HCT116 (cell line): ENCODE measurements around the gene CPNE9. TPM values are rescaled to one million over a fixed set of nuclear protein-coding genes. Genes with fewer than 3 reads are reported as not detected.

Experiments used
- ATAC-seq: fragments of 200-7000 bp; cut with Tn5 transposase; 2 replicates; pipeline ENCODE4 v1.9.1; 2020; ENCODE audit warnings: mild to moderate bottlenecking, moderate library complexity
- BruUV-seq: library from RNA; stranded (reverse); fragments of 400-500 nt; replicated peaks from 2 replicates; lab custom pipeline; 2021; lab: Mats Ljungman, UMichigan
- CTCF ChIA-PET: fragments of 300-600 bp; sonication (Branson Sonifier 250); formaldehyde crosslinking; loops from one replicate; lab custom pipeline; 2021; ENCODE audit warnings: antibody characterized with exemption; lab: Charles Lee
- POLR2A ChIA-PET: fragments of 300-600, 350-600 bp; sonication (Branson Sonifier 250); formaldehyde crosslinking; loops from one replicate; lab custom pipeline; 2021; ENCODE audit warnings: antibody characterized with exemption; lab: Charles Lee
- RAD21 ChIA-PET, 2 experiments: fragments of 300-600 bp; sonication (Branson Sonifier 250); formaldehyde crosslinking; loops; one replicate each; lab custom pipeline; 2023; ENCODE audit warnings: low total read pairs in 2 of 2; ENCODE audit not compliant: uncharacterized antibody in 2 of 2, unreplicated experiment in 2 of 2, low non-redundant PET in 1 of 2; lab: Charles Lee
- DNase-seq: peaks from one replicate; pipeline ENCODE4 v3.0.0-alpha.2; 2010; ENCODE audit warnings: low read depth, low spot score
- H2AFZ ChIP-seq: fragments of 200-600 bp; shearing (Covaris generic), sonication (generic); 2 replicates; pipeline ENCODE4 v1.6.1; 2017; ENCODE audit warnings: low read depth, mixed run types, mixed read lengths, antibody characterized with exemption, low read length; ENCODE audit not compliant: poor library complexity, severe bottlenecking
- H3K27ac ChIP-seq: 2 replicates; pipeline ENCODE4 v1.5.1; 2012; ENCODE audit warnings: low read depth, low read length
- H3K27me3 ChIP-seq: fragments of 200-600 bp; sonication (generic); 2 replicates; pipeline ENCODE4 v1.6.1; 2016; ENCODE audit warnings: mixed run types, low read length, mixed read lengths; ENCODE audit not compliant: insufficient read depth
- H3K36me3 ChIP-seq, 2 experiments: fragments of 200-500 bp in 1 of 2; fragments of 200-600 bp in 1 of 2; sonication (Bioruptor generic) in 1 of 2; sonication (generic) in 1 of 2; 2 replicates each; pipeline versions ENCODE4 v1.5.1 to v1.6.1; 2014 to 2016; ENCODE audit warnings: low read length in 2 of 2, inconsistent platforms in 1 of 2, mixed read lengths in 1 of 2, mixed run types in 1 of 2; ENCODE audit not compliant: insufficient read depth in 2 of 2, control insufficient read depth in 1 of 2
- H3K4me1 ChIP-seq, 2 experiments: fragments of 200-600 bp in 1 of 2; sonication (generic) in 1 of 2; 2 replicates each; pipeline versions ENCODE4 v1.5.1 to v1.6.1; 2012 to 2017; ENCODE audit warnings: low read length in 2 of 2, inconsistent platforms in 1 of 2, mild to moderate bottlenecking in 1 of 2, mixed read lengths in 1 of 2, mixed run types in 1 of 2, moderate library complexity in 1 of 2; ENCODE audit not compliant: insufficient read depth in 2 of 2, control insufficient read depth in 1 of 2
- H3K4me2 ChIP-seq: fragments of 200-600 bp; sonication (generic); 2 replicates; pipeline ENCODE4 v1.6.1; 2017; ENCODE audit warnings: mixed run types, low read length, mixed read lengths
- H3K4me3 ChIP-seq, 2 experiments: fragments of 200-600 bp in 1 of 2; sonication (generic) in 1 of 2; replicated peaks in 1 of 2; 2 replicates each; pipeline ENCODE4 v1.5.1; 2011 to 2016; ENCODE audit warnings: low read length in 2 of 2, control low read depth in 1 of 2, low read depth in 1 of 2, mild to moderate bottlenecking in 1 of 2, mixed read lengths in 1 of 2, mixed run types in 1 of 2
- H3K79me2 ChIP-seq: fragments of 200-600 bp; sonication (generic); 2 replicates; pipeline ENCODE4 v1.6.1; 2017; ENCODE audit warnings: mild to moderate bottlenecking, mixed run types, low read length, moderate library complexity, mixed read lengths; ENCODE audit not compliant: insufficient read depth
- H3K9ac ChIP-seq: fragments of 200-600 bp; sonication (generic); 2 replicates; pipeline ENCODE4 v1.6.1; 2016; ENCODE audit warnings: low read length, mixed read lengths
- H3K9me2 ChIP-seq: fragments of 200-600 bp; sonication (generic), shearing (Covaris generic); 2 replicates; pipeline ENCODE4 v1.6.1; 2017; ENCODE audit warnings: mixed run types, mild to moderate bottlenecking, moderate library complexity; ENCODE audit not compliant: insufficient read depth
- H3K9me3 ChIP-seq, 2 experiments: fragments of 200-500 bp in 1 of 2; fragments of 200-600 bp in 1 of 2; sonication (Bioruptor generic) in 1 of 2; sonication (generic) in 1 of 2; 2 replicates each; pipeline ENCODE4 v1.6.1; 2014 to 2017; ENCODE audit warnings: low read length in 2 of 2, mixed read lengths in 2 of 2, inconsistent platforms in 1 of 2, low read depth in 1 of 2, mild to moderate bottlenecking in 1 of 2, mixed run types in 1 of 2, moderate library complexity in 1 of 2; ENCODE audit not compliant: control insufficient read depth in 1 of 2, insufficient read depth in 1 of 2
- H4K20me1 ChIP-seq: fragments of 200-600 bp; sonication (generic), shearing (Covaris generic); 2 replicates; pipeline ENCODE4 v1.6.1; 2017; ENCODE audit warnings: mixed run types, mild to moderate bottlenecking, moderate library complexity; ENCODE audit not compliant: insufficient read depth
- ATF3 ChIP-seq: IDR thresholded peaks from 2 replicates; pipeline ENCODE4 v1.6.1; 2012
- CBX3 ChIP-seq: IDR thresholded peaks from 2 replicates; pipeline ENCODE4 v1.6.1; 2012; ENCODE audit warnings: low read depth
- CEBPB ChIP-seq: IDR thresholded peaks from 2 replicates; pipeline ENCODE4 v1.6.1; 2012; ENCODE audit warnings: low read depth
- ELF1 ChIP-seq: IDR thresholded peaks from 2 replicates; pipeline ENCODE4 v1.6.1; 2012; ENCODE audit warnings: low read depth, borderline replicate concordance
- EZH2 ChIP-seq: fragments of 200-600 bp; sonication (generic); IDR thresholded peaks from 2 replicates; pipeline ENCODE4 v1.6.1; 2017; ENCODE audit warnings: antibody characterized with exemption, mixed run types
- EZH2phosphoT487 ChIP-seq: fragments of 200-600 bp; IDR thresholded peaks from 2 replicates; pipeline ENCODE4 v1.6.1; 2018; ENCODE audit warnings: antibody characterized with exemption, borderline replicate concordance
- POLR2A ChIP-seq: IDR thresholded peaks from 2 replicates; pipeline ENCODE4 v1.7.0; 2011; ENCODE audit warnings: borderline replicate concordance; ENCODE audit not compliant: insufficient read depth, insufficient read length; ENCODE audit errors: extremely low read depth
- REST ChIP-seq: IDR thresholded peaks from 2 replicates; pipeline ENCODE4 v1.6.1; 2012; ENCODE audit warnings: low read depth
- SIN3A ChIP-seq: IDR thresholded peaks from 2 replicates; pipeline ENCODE4 v1.6.1; 2012; ENCODE audit warnings: low read depth
- TCF7L2 ChIP-seq: IDR thresholded peaks from 2 replicates; pipeline ENCODE4 v1.7.0; 2011; ENCODE audit warnings: borderline replicate concordance, inconsistent platforms; ENCODE audit not compliant: insufficient read depth, insufficient read length; ENCODE audit errors: extremely low read depth
- intact Hi-C: fragments of 100-400 bp; cut with micrococcal nuclease; formaldehyde crosslinking; loops from 2 replicates; pipeline ENCODE4 v1.10.0; 2022
- total RNA-seq: library from RNA; stranded (reverse); gene quantifications from one replicate; pipeline ENCODE4 v1.2.1, GENCODE V29; 2021; ENCODE audit not compliant: unreplicated experiment

Gene CPNE9
- total RNA-seq, 1 experiment from 2014 or later = 0.98 TPM

DNA sequence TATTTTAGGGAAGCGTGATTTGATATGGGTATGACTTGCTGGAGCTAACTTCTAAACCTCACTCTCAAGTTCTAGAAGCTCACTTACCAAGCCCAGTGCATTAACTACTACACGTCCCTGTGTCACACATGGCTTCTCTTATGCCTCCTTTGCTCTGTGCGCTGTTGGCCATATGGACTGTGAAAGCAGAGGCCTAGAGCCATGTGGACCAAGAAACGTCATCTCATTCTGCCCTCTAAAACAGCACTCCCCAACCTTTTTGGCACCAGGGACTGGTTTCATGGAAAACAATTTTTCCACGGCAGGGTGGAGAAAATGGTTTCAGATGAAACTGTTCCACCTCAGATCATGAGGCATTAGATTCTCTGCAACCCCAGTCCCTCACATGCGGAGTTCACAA lies 42.7 kb upstream of the CPNE9 start:
- ChIA-PET RAD21 (no interaction called here), POLR2A (no interaction called here), CTCF (no interaction called here)
- ATAC-seq = no peak
- H3K27ac ChIP-seq = no peak overlapping the region
- no TSS peak for BruUV-seq
- no peak overlapping the region for H2AFZ ChIP-seq
- no peaks in the 10 kb centered on the region for H4K20me1 ChIP-seq
- H3K4me2 ChIP-seq = no peak overlapping the region
- H3K79me2 ChIP-seq = no peaks in the 10 kb centered on the region
- intact Hi-C loops = no loop called here
- DNase-seq = no peak
- H3K36me3 ChIP-seq = peaks cover 0 to 13% of the 10 kb centered on the region in 2 experiments; a peak in 3 of 4 replicates
- H3K9me3 ChIP-seq = no peaks in the 10 kb centered on the region
- H3K4me3 ChIP-seq = no peak overlapping the region
- H3K9ac ChIP-seq = no peak overlapping the region
- no peaks in the 10 kb centered on the region for H3K9me2 ChIP-seq
- no peaks in the 10 kb centered on the region for H3K4me1 ChIP-seq
- H3K27me3 ChIP-seq = no peaks in the 10 kb centered on the region
- TF ChIP-seq CEBPB (no peak), ATF3 (no peak), TCF7L2 (no peak), CBX3 (no peak), SIN3A (no peak), ELF1 (no peak), REST (no peak), EZH2phosphoT487 (no peak), POLR2A (no peak), EZH2 (no peak)
